ENCODE results near the gene MMP3. TPM values are rescaled to one million over a fixed set of nuclear protein-coding genes. Genes with fewer than 3 reads are reported as not detected.

MMP3 gene
- total and polyA plus RNA-seq, 12 donors: 0.14 to 0.69 (median 0.20) TPM; not detected in 9

DNA sequence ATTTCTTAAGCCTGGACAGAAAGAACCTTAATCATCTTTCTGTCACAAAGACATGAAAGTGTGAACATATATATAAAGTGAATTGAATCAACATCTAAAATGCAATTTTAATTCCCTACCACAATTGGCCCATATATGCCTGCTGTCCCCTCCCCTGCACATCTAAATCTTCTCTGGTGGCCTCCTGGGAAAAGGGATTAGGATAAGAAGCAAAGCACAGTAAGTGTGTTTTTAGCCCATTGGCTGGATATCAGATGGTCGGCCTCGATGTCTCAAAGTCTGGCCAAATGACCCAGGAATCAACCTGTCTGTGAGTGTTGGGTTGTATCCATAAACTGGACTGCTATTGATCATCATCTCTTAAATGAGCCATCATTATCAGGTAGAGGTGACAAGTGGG is 5.8 kb downstream of the MMP3 start:
- H3K27me3 ChIP-seq: no peaks in the 10 kb centered on the region
- H3K27ac ChIP-seq: no peak overlapping the region
- WGBS, 4 donors: 66 to 100% (median 77%) methylated on average over 2 of the region's 2 CpGs
- H3K4me1 ChIP-seq (replicated peaks in 1 of 2): no peaks in the 10 kb centered on the region
- H3K4me3 ChIP-seq: no peak overlapping the region
- TF ChIP-seq CTCF (IDR thresholded peaks at IDR 0.05) (no peak), POLR2A (IDR thresholded peaks at IDR 0.05) (no peak)
- no peaks in the 10 kb centered on the region for H3K36me3 ChIP-seq (replicated peaks in 1 of 2)
- intact Hi-C loops (cut with DNase I): no loop called here
- no peaks in the 10 kb centered on the region for H3K9me3 ChIP-seq (replicated peaks in 1 of 3)
- DNase-seq: no peak

- H3K9me3 ChIP-seq (replicated peaks in 1 of 3): no peaks in the 10 kb centered on the region
- H3K4me1 ChIP-seq (replicated peaks in 1 of 2): no peaks in the 10 kb centered on the region
- WGBS, 4 donors: 76 to 89% (median 83%) methylated on average over 2 of the region's 2 CpGs
- no peak overlapping the region for H3K4me3 ChIP-seq
- DNase-seq: no peak
- H3K36me3 ChIP-seq (replicated peaks in 1 of 2): no peaks in the 10 kb centered on the region
- no peak overlapping the region for H3K27ac ChIP-seq
- H3K27me3 ChIP-seq: no peaks in the 10 kb centered on the region
- intact Hi-C loops (cut with DNase I): no loop called here
- TF ChIP-seq CTCF (IDR thresholded peaks at IDR 0.05) (no peak), POLR2A (IDR thresholded peaks at IDR 0.05) (no peak)
Measured at GRCh38 chr11:102837156-102837555, 6.3 kb downstream of the MMP3 start.

DNA sequence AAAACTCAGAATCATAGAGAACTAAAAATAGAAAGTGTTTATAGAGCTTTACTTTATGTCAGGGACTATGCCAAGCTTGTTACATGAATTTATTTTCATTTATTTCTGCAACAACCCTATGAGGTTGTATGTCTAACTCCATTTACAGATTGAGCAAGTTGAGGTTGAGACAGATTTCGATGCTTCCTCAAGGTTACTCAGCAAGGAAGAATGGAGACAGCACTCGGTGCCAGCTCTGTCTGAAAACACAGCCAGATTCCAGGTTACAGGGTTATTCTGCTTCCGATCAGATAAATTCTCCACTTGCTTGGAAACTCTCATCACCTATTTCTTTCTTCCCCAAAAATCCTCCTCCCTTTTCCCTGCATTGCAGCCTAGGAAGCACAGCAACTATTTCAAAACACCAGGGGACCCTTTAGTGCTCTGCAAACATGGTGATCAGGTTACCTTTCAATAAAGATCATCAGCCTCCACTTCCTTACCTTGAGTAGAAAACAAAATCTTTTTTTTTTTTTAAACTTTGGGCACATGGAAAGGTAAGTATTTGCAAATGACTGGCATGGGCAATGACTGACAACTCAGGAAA is 7.0 kb downstream of the MMP3 start:
- peaks cover 2% of the 10 kb centered on the region for H3K27me3 ChIP-seq
- no peak overlapping the region for H3K4me3 ChIP-seq
- no peaks in the 10 kb centered on the region for H3K36me3 ChIP-seq (replicated peaks in 1 of 2)
- no peak for DNase-seq
- no peaks in the 10 kb centered on the region for H3K9me3 ChIP-seq (replicated peaks in 1 of 3)
- TF ChIP-seq POLR2A (IDR thresholded peaks at IDR 0.05) (no peak), CTCF (IDR thresholded peaks at IDR 0.05) (no peak)
- intact Hi-C loops (cut with DNase I): no loop called here
- 29 to 62% (median 39%) methylated on average over 3 of the region's 3 CpGs for WGBS, 4 donors
- H3K27ac ChIP-seq: no peak overlapping the region
- no peaks in the 10 kb centered on the region for H3K4me1 ChIP-seq (replicated peaks in 1 of 2)

DNA sequence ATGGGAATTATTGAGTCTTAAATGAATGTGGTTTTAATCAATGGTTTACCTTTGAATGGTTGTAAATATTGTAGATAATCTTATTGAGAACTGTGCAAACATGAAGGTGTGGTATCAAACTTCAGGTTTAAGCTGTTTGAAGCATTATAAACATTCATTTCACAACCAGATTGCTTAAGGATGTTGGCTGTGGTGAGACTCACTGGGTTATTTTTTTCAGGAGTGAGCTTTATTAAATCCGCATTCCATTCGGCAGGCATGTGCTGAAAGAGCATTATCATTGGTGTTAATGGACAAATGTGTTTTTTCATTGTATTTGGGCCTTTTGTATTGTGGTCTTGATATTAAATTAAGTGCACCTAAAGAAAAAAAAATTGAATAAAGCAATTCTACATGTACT is 9.7 kb downstream of the MMP3 start:
- no peaks in the 10 kb centered on the region for H3K9me3 ChIP-seq (replicated peaks in 1 of 3)
- H3K4me3 ChIP-seq: no peak overlapping the region
- peaks cover 4% of the 10 kb centered on the region for H3K27me3 ChIP-seq
- TF ChIP-seq POLR2A (IDR thresholded peaks at IDR 0.05): no peak
- no peak for TF ChIP-seq CTCF (IDR thresholded peaks at IDR 0.05)
- WGBS, 4 donors: 81 to 91% (median 88%) methylated on average over 2 of the region's 2 CpGs
- H3K27ac ChIP-seq: no peak overlapping the region
- intact Hi-C loops (cut with DNase I): no loop called here
- H3K4me1 ChIP-seq (replicated peaks in 1 of 2): no peaks in the 10 kb centered on the region
- DNase-seq: no peak
- no peaks in the 10 kb centered on the region for H3K36me3 ChIP-seq (replicated peaks in 1 of 2)
